Kidney glomerular epithelial cell (primary cell): Measurements from ENCODE around the gene DAB2.
"Not testable (repeated sequence)": the region's sequence is repeated elsewhere in the genome, so short reads cannot be mapped to it uniquely, and the experiment has no call there.

ENCODE experiments used
- DNase-seq: peaks from one replicate; lab custom pipeline; 2025; lab: John Stamatoyannopoulos, UW

DAB2 gene

GRCh38 chr5:39420482-39421145, 4.2 kb downstream of the DAB2 start:
- peak; percentile 63 for DNase-seq

GRCh38 chr5:39419796-39420195, 5.0 kb downstream of the DAB2 start:
- DNase-seq, result peak; percentile 3

- no peak for DNase-seq
Measured at GRCh38 chr5:39417979-39418378, 6.8 kb downstream of the DAB2 start.

GRCh38 chr5:39415201-39415600, 9.6 kb downstream of the DAB2 start:
- DNase-seq, result no peak

- DNase-seq, result no peak
Measured at GRCh38 chr5:39414426-39414825, 10.4 kb downstream of the DAB2 start.

GRCh38 chr5:39413771-39414170, 11.0 kb downstream of the DAB2 start:
- no peak for DNase-seq

- DNase-seq, result no peak
Measured at GRCh38 chr5:39412721-39413394, 11.9 kb downstream of the DAB2 start.

GRCh38 chr5:39411985-39412384, 12.8 kb downstream of the DAB2 start:
- DNase-seq, result no peak

- peak; percentile 17 for DNase-seq
Measured at GRCh38 chr5:39411061-39411460, 13.7 kb downstream of the DAB2 start.

GRCh38 chr5:39409033-39409432, 15.7 kb downstream of the DAB2 start:
- no peak for DNase-seq

- DNase-seq, result no peak
Measured at GRCh38 chr5:39405083-39405843, 19.5 kb downstream of the DAB2 start.

GRCh38 chr5:39403761-39404160, 21.0 kb downstream of the DAB2 start:
- DNase-seq, result not testable (repeated sequence)

- DNase-seq, result not testable (repeated sequence)
Measured at GRCh38 chr5:39402140-39402539, 22.6 kb downstream of the DAB2 start.

- peak; percentile 36 for DNase-seq
Measured at GRCh38 chr5:39400713-39401578, 23.8 kb downstream of the DAB2 start.

- DNase-seq, result peak; percentile 93
Measured at GRCh38 chr5:39399135-39400036, 25.4 kb downstream of the DAB2 start.

- no peak for DNase-seq
Measured at GRCh38 chr5:39396843-39397242, 27.9 kb downstream of the DAB2 start.

GRCh38 chr5:39395521-39395920, 29.3 kb downstream of the DAB2 start:
- no peak for DNase-seq

GRCh38 chr5:39394946-39395345, 29.8 kb downstream of the DAB2 start:
- DNase-seq, result peak; percentile 51

- no peak for DNase-seq
Measured at GRCh38 chr5:39390945-39391344, 33.8 kb downstream of the DAB2 start.

GRCh38 chr5:39387293-39387692, 37.5 kb downstream of the DAB2 start:
- DNase-seq, result no peak

- DNase-seq, result no peak
Measured at GRCh38 chr5:39384271-39384670, 40.5 kb downstream of the DAB2 start.
